Activated CD4-positive, alpha-beta T cell treated with anti-CD3 and anti-CD28 coated beads for 36 hours (primary cell): Measurements from ENCODE around the gene UBC. TPM values are rescaled to one million over a fixed set of nuclear protein-coding genes. Genes with fewer than 3 reads are reported as not detected.

ENCODE experiments used
- ATAC-seq: fragments of 200-7000 bp; cut with Tn5 transposase; one replicate; pipeline ENCODE4 v1.10.0; 2021; ENCODE audit warnings: mild to moderate bottlenecking, moderate library complexity
- CTCF ChIA-PET: fragments of 350-600 bp; sonication (Branson Sonifier 250); formaldehyde crosslinking; loops from one replicate; lab custom pipeline; 2021; ENCODE audit warnings: antibody characterized with exemption; lab: Charles Lee
- POLR2A ChIA-PET: fragments of 350-600 bp; sonication (Branson Sonifier 250); formaldehyde crosslinking; loops from one replicate; lab custom pipeline; 2021; ENCODE audit warnings: antibody characterized with exemption, inconsistent platforms; lab: Charles Lee
- DNase-seq: peaks from one replicate; pipeline ENCODE4 v3.0.0-alpha.2; 2020
- H3K27ac Mint-ChIP-seq: one replicate; pipeline ENCODE4 v1.8.0; 2021; ENCODE audit warnings: mixed read lengths
- H3K27me3 Mint-ChIP-seq: one replicate; pipeline ENCODE4 v1.8.0; 2021; ENCODE audit warnings: mixed read lengths
- H3K36me3 Mint-ChIP-seq: one replicate; pipeline ENCODE4 v1.8.0; 2021; ENCODE audit warnings: low read depth, mixed read lengths
- H3K4me1 Mint-ChIP-seq: one replicate; pipeline ENCODE4 v1.8.0; 2021; ENCODE audit warnings: mixed read lengths
- H3K4me3 Mint-ChIP-seq: one replicate; pipeline ENCODE4 v1.8.0; 2021; ENCODE audit warnings: mild to moderate bottlenecking, moderate library complexity, mixed read lengths
- H3K9me3 Mint-ChIP-seq: one replicate; pipeline ENCODE4 v1.8.0; 2021; ENCODE audit warnings: low read depth, mixed read lengths
- intact Hi-C, 2 experiments: fragments of 100-400 bp; cut with DNase I in 1 of 2; cut with micrococcal nuclease in 1 of 2; formaldehyde crosslinking; loops; one replicate each; pipeline versions ENCODE4 v1.14.2 to v1.15.1; 2022 to 2024; cut with DNase I, micrococcal nuclease
- total RNA-seq, 2 experiments: library from RNA; stranded (reverse); gene quantifications; one replicate each; pipeline ENCODE4 v1.2.3, GENCODE V29; 2021

Gene UBC
- total RNA-seq, 2 experiments from 2014 or later, result 809 to 936 TPM

DNA sequence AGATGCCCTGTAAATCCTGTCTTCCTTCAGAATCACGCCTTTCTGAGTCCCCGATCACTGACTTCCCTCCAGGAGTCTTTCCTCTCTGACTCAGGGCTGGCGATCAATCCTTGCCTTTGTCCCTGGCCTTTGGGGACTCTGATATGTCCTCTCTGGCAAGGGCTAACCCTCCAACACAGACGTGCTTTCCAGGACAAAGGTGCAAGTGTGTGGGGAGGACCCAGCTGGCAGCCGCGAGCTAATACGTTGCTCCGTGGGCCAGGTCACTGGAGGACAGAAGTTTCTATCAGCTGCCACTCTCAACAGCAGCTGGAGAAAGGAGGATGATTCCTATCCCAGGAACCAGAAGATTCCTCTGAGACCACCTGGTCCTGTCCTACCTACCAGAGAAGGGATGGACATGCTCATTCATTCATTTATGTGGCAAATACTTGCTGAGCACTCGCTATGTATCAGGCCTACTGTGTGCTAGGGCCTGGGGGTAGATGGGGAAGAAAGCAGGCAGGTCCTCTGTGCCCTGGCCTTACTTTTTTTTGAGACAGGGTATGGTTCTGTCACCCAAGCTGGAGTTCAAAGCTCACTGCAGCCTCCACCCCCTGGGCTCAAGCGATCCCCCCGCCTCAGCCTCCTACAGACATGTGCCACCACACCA, 42.3 kb downstream of the UBC start:
- Mint-ChIP-seq H3K4me3 (no peak overlapping the region), H3K36me3 (no peaks in the 10 kb centered on the region), H3K9me3 (no peaks in the 10 kb centered on the region), H3K4me1 (peaks cover 8% of the 10 kb centered on the region), H3K27ac (no peak overlapping the region), H3K27me3 (peaks cover 13% of the 10 kb centered on the region)
- intact Hi-C loops, result no loop called here
- ATAC-seq (no peak), DNase-seq (no peak)
- ChIA-PET CTCF (interaction anchor here (1.4 kb wide), 1 partner anchor 10 kb away, joined by 3 read pairs; no protein-coding TSS in a partner anchor), POLR2A (no interaction called here)

DNA sequence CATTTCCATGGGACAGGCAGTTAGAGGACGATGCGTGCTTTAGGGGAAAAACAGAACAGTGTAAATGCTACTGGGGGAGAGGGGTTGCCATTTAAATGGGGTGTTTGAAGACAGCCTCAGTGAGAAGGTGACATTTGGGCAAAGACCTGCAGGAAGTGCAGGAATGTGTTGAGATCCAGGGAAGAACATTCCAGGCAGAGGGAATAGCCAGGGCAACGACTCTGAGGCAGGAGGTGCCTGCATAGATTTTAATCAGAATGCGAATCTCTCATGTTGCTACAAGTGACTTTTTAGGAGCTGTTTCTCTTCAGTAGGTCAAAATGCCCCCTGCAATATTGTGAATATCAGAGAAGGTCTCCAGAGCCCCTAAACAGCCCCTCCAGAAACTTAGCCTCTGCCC, 43.2 kb downstream of the UBC start:
- ATAC-seq, result no peak
- no peaks in the 10 kb centered on the region for H3K9me3 Mint-ChIP-seq
- peaks cover 8% of the 10 kb centered on the region for H3K4me1 Mint-ChIP-seq
- peaks cover 12% of the 10 kb centered on the region for H3K27me3 Mint-ChIP-seq
- no peak overlapping the region for H3K27ac Mint-ChIP-seq
- no peak overlapping the region for H3K4me3 Mint-ChIP-seq
- no peaks in the 10 kb centered on the region for H3K36me3 Mint-ChIP-seq
- DNase-seq, result no peak
- intact Hi-C loops, result no loop called here
- CTCF ChIA-PET, result interaction anchor here (1.2 to 1.4 kb wide), 2 partner anchors 9 kb away, joined by 3 read pairs; no protein-coding TSS in a partner anchor
- POLR2A ChIA-PET, result no interaction called here

DNA sequence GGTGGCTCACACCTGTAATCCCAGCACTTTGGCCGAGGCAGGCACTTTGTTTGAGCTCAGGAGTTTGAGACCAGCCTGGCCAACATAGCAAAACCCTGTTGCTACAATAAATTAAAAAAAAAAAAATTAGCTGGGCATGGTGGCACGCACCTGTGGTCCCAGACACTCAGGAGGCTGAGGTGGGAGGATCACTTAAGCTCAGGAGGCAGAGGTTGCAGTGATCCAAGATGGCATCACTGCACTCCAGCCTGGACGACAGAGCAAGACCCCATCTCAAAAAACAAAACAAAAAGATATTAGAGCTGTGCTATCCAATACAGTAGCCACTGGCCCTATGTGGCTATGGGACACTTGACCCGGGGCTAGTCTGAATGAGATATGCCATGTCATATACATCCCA, 43.9 kb downstream of the UBC start:
- ChIA-PET CTCF (interaction anchor here (0.6 to 1.3 kb wide), 4 partner anchors 10 to 257 kb away, joined by 3 to 4 read pairs (median 4); no protein-coding TSS in a partner anchor), POLR2A (no interaction called here)
- H3K27me3 Mint-ChIP-seq, result peaks cover 10% of the 10 kb centered on the region
- intact Hi-C loops, result no loop called here
- no peak for DNase-seq
- H3K36me3 Mint-ChIP-seq, result no peaks in the 10 kb centered on the region
- H3K4me1 Mint-ChIP-seq, result peaks cover 8% of the 10 kb centered on the region
- H3K27ac Mint-ChIP-seq, result no peak overlapping the region
- no peak overlapping the region for H3K4me3 Mint-ChIP-seq
- no peak for ATAC-seq
- H3K9me3 Mint-ChIP-seq, result no peaks in the 10 kb centered on the region

DNA sequence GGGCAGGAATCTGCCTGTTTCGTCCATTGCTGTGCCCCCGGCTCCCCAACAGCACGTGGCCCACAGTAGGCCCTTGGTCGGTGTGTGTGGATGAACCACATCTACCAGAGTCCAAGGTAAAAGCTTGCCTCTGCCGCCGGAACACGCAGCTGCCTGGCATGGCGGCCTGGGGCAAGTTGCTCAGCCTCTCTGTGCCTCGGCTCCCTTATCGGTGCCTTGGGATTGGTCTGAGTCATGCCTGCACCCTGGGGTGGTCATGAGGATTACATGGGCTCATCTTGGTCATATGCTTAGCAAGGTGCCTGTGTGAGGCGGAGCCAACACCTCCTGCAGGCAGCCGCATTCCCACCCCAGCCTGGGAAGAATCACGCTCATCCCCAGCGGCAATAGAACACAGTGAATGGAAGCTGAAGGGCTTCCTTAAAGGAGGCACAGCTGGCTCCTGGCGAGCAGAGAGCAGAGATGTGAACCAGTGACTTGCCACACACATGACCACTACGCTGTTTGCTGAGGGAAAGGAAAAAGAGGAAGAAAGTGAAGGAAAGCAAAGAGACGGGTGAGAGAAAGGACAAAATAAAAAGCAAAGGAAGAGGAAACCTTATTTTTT, 45.3 kb downstream of the UBC start:
- CTCF ChIA-PET, result no interaction called here
- Mint-ChIP-seq H3K36me3 (no peaks in the 10 kb centered on the region), H3K27ac (no peak overlapping the region), H3K9me3 (no peaks in the 10 kb centered on the region), H3K4me3 (peak overlapping the region; percentile 9), H3K27me3 (peaks cover 10% of the 10 kb centered on the region), H3K4me1 (peaks cover 12% of the 10 kb centered on the region)
- ATAC-seq, result peak; percentile 57
- intact Hi-C loops, result no loop called here
- POLR2A ChIA-PET, result no interaction called here
- peak; percentile 32 for DNase-seq

DNA sequence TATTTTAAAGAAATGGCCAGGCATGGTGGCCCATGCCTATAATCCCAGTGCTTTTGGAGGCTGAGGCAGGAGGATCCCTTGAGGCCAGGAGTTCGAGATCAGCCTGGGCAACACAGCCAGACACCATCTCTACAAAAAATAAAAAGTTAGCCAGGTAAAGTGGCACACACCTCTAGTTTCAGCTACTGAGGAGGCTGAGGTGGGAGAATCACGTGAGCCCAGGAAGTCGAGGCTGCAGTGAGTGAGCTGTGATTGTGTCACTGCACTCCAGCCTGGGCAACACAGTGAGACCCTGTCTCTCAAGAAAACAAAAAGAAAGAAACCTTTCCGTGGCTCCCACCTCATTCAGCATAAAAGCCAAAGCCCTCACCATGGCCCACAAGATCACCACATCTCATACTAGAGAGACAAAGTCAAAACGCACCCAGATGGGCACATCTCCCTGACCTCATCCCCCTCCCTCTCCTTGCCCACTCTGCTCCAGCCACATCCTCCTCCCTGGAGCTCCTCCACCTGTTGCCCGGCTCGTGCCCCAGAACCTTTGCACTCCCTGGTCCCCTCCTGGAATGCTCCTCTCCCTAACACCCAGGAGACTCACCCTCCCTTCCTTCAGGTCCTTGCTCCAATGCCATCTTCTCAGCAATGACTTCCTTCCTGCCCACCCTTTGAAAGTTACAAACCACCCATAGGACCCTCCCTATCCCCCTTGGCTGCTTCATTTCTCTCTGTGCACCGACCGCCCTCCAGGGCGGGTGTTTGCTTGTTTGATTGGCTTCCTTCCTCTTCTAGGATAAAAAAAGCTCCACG, 46.0 kb downstream of the UBC start:
- peaks cover 10% of the 10 kb centered on the region for H3K27me3 Mint-ChIP-seq
- no peak overlapping the region for H3K27ac Mint-ChIP-seq
- ChIA-PET POLR2A (no interaction called here), CTCF (no interaction called here)
- ATAC-seq (no peak), DNase-seq (no peak)
- H3K36me3 Mint-ChIP-seq, result no peaks in the 10 kb centered on the region
- H3K4me1 Mint-ChIP-seq, result peaks cover 15% of the 10 kb centered on the region
- intact Hi-C loops, result no loop called here
- H3K4me3 Mint-ChIP-seq, result no peak overlapping the region
- no peaks in the 10 kb centered on the region for H3K9me3 Mint-ChIP-seq

DNA sequence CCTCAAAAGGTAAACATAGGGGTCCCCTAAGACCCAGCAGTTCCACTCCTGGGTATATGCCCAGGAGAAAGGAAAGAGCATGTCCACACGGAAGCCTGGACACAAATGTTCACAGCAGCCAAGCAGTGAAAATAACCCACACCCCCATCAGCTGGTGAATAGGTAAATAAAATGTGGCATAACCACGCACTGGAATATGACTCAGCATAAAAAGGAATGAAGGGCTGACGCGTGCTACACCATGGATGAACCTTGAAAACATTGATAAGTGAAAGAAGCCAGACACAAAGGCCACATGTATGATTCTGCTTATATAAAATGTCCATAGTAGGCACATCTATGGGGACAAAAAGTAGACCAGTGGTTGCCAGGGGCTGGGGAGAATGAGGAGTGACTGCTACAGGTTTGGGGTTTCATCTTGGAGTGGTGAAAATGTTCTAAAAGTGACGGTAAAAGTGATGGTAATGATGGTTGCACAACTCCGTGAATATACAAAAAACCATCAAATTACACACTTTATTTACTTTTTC, 47.0 kb downstream of the UBC start:
- Mint-ChIP-seq H3K9me3 (no peaks in the 10 kb centered on the region), H3K4me1 (peaks cover 20% of the 10 kb centered on the region), H3K27me3 (peaks cover 10% of the 10 kb centered on the region), H3K36me3 (no peaks in the 10 kb centered on the region), H3K4me3 (no peak overlapping the region), H3K27ac (no peak overlapping the region)
- ChIA-PET POLR2A (no interaction called here), CTCF (interaction anchor here (0.6 kb wide), 1 partner anchor 73 kb away, joined by 3 read pairs; no protein-coding TSS in a partner anchor)
- intact Hi-C loops, result no loop called here
- DNase-seq (no peak), ATAC-seq (no peak)

DNA sequence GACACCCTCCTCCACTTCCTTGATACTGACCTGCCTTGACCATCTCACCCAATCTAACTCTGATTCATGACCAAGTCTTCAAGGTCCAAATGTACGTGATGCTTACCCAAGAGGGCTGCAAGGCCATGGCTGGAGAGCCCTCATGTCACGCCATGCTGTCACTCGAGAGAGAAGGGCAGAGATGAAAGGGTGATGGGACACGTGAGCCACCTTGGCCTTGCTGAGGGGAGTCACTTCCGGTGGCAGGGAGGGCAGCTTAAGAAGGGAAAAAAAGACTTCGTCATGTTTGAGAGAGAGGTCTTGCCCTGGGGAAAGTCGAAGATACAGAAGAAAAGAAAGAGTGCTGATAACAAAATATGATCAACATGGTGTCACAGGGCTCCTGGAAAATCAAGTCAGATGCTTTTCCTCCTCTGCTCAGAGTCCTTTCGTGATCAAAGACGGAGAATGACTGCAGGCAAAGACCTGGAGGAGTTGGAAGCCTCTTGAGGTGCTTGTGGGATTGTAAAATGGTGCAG, 47.5 kb downstream of the UBC start:
- no peak for DNase-seq
- intact Hi-C loops, result no loop called here
- POLR2A ChIA-PET, result no interaction called here
- Mint-ChIP-seq H3K9me3 (no peaks in the 10 kb centered on the region), H3K36me3 (no peaks in the 10 kb centered on the region), H3K27ac (no peak overlapping the region), H3K4me3 (no peak overlapping the region), H3K4me1 (peaks cover 26% of the 10 kb centered on the region), H3K27me3 (peaks cover 10% of the 10 kb centered on the region)
- ATAC-seq, result no peak
- CTCF ChIA-PET, result interaction anchor here (0.6 to 1.6 kb wide), 2 partner anchors 40 to 73 kb away, joined by 3 read pairs; no protein-coding TSS in a partner anchor

DNA sequence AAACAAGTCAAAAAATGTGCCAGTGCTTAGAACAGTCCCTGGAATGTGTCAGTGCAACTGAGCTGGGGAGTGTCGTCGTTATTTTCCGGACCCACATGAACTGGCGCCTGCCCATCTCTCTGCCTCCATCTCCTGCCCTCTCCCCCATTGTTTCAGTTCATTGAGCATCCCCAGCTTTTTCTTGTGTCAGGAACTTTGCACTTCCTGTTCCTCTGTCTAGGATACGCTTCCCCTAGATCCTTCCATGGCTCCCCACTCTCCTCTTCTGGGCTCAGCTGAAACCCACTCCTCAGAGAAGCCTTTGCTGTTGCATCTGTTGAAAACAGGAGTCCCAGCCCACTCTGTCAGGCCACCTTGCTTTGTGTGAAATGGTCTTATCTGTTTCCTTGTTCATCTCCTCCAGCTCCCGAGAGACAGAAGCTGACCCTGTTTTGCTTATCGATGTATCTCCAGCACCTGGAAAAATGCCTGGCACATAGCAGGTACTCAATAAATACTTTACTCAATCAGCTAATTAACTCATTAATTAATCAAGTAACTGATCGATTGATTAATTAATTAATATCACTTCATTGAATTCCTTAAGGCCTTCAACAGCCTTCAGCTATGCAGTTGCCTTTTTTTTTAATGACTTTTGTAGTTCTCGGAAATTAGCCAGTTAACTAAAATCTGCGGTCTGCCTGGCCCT, 48.1 kb downstream of the UBC start:
- POLR2A ChIA-PET, result no interaction called here
- intact Hi-C loops, result no loop called here

DNA sequence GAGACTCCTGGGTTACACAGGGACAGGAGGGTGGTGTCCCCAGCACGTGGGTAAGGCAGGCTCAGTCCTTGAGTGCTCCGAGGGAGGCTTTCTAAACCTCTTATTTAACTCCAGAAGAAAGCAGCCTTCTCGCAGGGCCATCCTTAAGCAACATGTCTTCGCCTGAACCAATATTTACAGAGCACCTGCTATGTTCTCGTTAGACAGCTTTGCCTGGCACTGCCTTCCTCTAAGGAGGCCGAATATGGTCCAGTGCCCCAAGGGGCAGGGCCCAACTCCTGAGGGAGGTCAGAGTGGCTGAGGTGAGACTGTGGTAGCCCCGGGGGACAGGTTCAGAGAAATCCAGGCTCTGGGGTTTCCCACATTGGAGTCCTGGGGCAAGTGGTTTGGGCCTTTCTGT, 48.7 kb downstream of the UBC start:
- intact Hi-C loops, result no loop called here
- no peak overlapping the region for H3K27ac Mint-ChIP-seq
- H3K9me3 Mint-ChIP-seq, result no peaks in the 10 kb centered on the region
- ATAC-seq, result no peak
- POLR2A ChIA-PET, result no interaction called here
- peaks cover 29% of the 10 kb centered on the region for H3K4me1 Mint-ChIP-seq
- H3K27me3 Mint-ChIP-seq, result peaks cover 8% of the 10 kb centered on the region
- CTCF ChIA-PET, result interaction anchor here (1.6 kb wide), 1 partner anchor 41 kb away, joined by 3 read pairs; no protein-coding TSS in a partner anchor
- H3K36me3 Mint-ChIP-seq, result no peaks in the 10 kb centered on the region
- DNase-seq, result no peak
- no peak overlapping the region for H3K4me3 Mint-ChIP-seq

More for the DNA sequence above, 48.1 kb downstream of the UBC start:
- Mint-ChIP-seq H3K36me3 (no peaks in the 10 kb centered on the region), H3K27ac (no peak overlapping the region), H3K4me3 (no peak overlapping the region), H3K9me3 (no peaks in the 10 kb centered on the region), H3K4me1 (peaks cover 29% of the 10 kb centered on the region), H3K27me3 (peaks cover 10% of the 10 kb centered on the region)
- no peak for DNase-seq
- ATAC-seq, result no peak
- CTCF ChIA-PET, result interaction anchor here (1.6 kb wide), 1 partner anchor 41 kb away, joined by 3 read pairs; no protein-coding TSS in a partner anchor

DNA sequence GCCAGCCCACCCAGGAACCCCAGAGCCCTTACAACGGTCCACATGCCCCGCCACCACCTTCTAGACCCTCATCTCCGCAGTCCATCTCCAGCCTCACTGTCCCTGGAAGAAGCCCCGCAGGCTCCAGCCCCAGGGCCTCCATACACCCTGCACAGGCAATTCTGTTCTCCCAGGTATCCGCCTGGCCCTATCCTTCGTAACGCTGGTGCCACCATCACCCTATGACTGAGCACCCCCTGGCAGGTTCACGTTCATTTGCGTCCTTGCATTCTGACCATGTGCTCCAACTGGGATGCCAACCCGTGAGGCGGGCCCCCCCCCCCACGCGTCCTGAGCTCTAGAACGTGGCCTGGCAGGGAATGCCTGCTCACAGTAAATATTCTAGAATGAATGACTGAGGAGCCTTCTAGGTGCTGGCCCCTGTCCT, 50.1 kb downstream of the UBC start:
- Mint-ChIP-seq H3K4me1 (peaks cover 28% of the 10 kb centered on the region), H3K36me3 (no peaks in the 10 kb centered on the region), H3K27ac (peak overlapping the region; percentile 89), H3K27me3 (peaks cover 7% of the 10 kb centered on the region), H3K9me3 (no peaks in the 10 kb centered on the region), H3K4me3 (peak overlapping the region; percentile 70)
- intact Hi-C loops, result loop anchor here (1.0 to 5.0 kb wide), 4 partner anchors 53 to 297 kb away; partner anchors contain the start of genes BRI3BP (in 1 of the 2), DHX37 (in 1 of the 2) and NCOR2 (in 1 of the 2)
- CTCF ChIA-PET, result interaction anchor here (0.6 kb wide), 1 partner anchor 242 kb away, joined by 3 read pairs; no protein-coding TSS in a partner anchor
- POLR2A ChIA-PET, result no interaction called here
- no peak for DNase-seq
- ATAC-seq, result no peak
